H9 (cell line): Measurements from ENCODE around the gene PDXDC1. TPM values are rescaled to one million over a fixed set of nuclear protein-coding genes. Genes with fewer than 3 reads are reported as not detected.
A peak's percentile ranks its signal among the peaks of the same experiment; 100 is the strongest.

ENCODE experiments used
- DNase-seq: peaks from one replicate; pipeline ENCODE4 v3.0.0-alpha.2; 2017
- H2AFZ ChIP-seq: one replicate; pipeline ENCODE4 v1.6.1; 2013; ENCODE audit warnings: mild to moderate bottlenecking, low read length, control low read depth, moderate library complexity
- H2AK5ac ChIP-seq: 2 replicates; pipeline ENCODE4 v1.6.1; 2013; ENCODE audit warnings: low read length, control low read depth, mixed read lengths; ENCODE audit not compliant: insufficient read length
- H2BK120ac ChIP-seq: one replicate; pipeline ENCODE4 v1.6.1; 2013; ENCODE audit warnings: low read depth, mild to moderate bottlenecking, low read length, control low read depth, inconsistent platforms; ENCODE audit not compliant: poor library complexity, severe bottlenecking
- H2BK12ac ChIP-seq: 2 replicates; pipeline ENCODE4 v1.6.1; 2013; ENCODE audit warnings: low read length, control low read depth, mixed read lengths, low read depth; ENCODE audit not compliant: insufficient read length
- H2BK15ac ChIP-seq: 2 replicates; pipeline ENCODE4 v1.6.1; 2013; ENCODE audit warnings: low read depth, low read length, control low read depth
- H2BK20ac ChIP-seq: one replicate; pipeline ENCODE4 v1.6.1; 2013; ENCODE audit warnings: low read depth, mild to moderate bottlenecking, low read length, control low read depth, inconsistent platforms; ENCODE audit not compliant: poor library complexity, severe bottlenecking
- H2BK5ac ChIP-seq: 2 replicates; pipeline ENCODE4 v1.6.1; 2013; ENCODE audit warnings: low read length, control low read depth, mixed read lengths; ENCODE audit not compliant: insufficient read length
- H3K14ac ChIP-seq: 2 replicates; pipeline ENCODE4 v1.6.1; 2013; ENCODE audit warnings: low read length, control low read depth; ENCODE audit not compliant: insufficient read depth
- H3K18ac ChIP-seq: 2 replicates; pipeline ENCODE4 v1.6.1; 2013; ENCODE audit warnings: low read depth, mild to moderate bottlenecking, mixed read lengths, low read length, control low read depth; ENCODE audit not compliant: insufficient read length
- H3K23ac ChIP-seq: 2 replicates; pipeline ENCODE4 v1.6.1; 2013; ENCODE audit warnings: low read length, control low read depth, mixed read lengths, low read depth; ENCODE audit not compliant: insufficient read length
- H3K23me2 ChIP-seq: 2 replicates; pipeline ENCODE4 v1.6.1; 2013; ENCODE audit warnings: low read depth, mild to moderate bottlenecking, mixed read lengths, low read length, control low read depth; ENCODE audit not compliant: insufficient read length, poor library complexity, severe bottlenecking
- H3K27ac ChIP-seq: 2 replicates; pipeline ENCODE4 v1.5.1; 2013; ENCODE audit warnings: low read length, control low read depth, mixed read lengths, low read depth; ENCODE audit not compliant: insufficient read length
- H3K27me3 ChIP-seq: 2 replicates; pipeline ENCODE4 v1.6.1; 2013; ENCODE audit warnings: low read length, control low read depth, inconsistent platforms; ENCODE audit not compliant: insufficient read depth
- H3K4ac ChIP-seq: 2 replicates; pipeline ENCODE4 v1.6.1; 2013; ENCODE audit warnings: low read depth, mild to moderate bottlenecking, control low read depth, inconsistent platforms, low read length, moderate library complexity
- H3K4me1 ChIP-seq: 2 replicates; pipeline ENCODE4 v1.6.1; 2013; ENCODE audit warnings: low read length, control low read depth, inconsistent platforms; ENCODE audit not compliant: insufficient read depth
- H3K4me2 ChIP-seq: 2 replicates; pipeline ENCODE4 v1.6.1; 2013; ENCODE audit warnings: low read length, control low read depth, mixed read lengths; ENCODE audit not compliant: insufficient read length, insufficient read depth
- H3K56ac ChIP-seq: 2 replicates; pipeline ENCODE4 v1.6.1; 2013; ENCODE audit warnings: low read depth, mild to moderate bottlenecking, mixed read lengths, low read length, control low read depth; ENCODE audit not compliant: insufficient read length
- H3K79me1 ChIP-seq: 2 replicates; pipeline ENCODE4 v1.6.1; 2013; ENCODE audit warnings: low read depth, mild to moderate bottlenecking, moderate library complexity, low read length, control low read depth, inconsistent platforms; ENCODE audit not compliant: insufficient read depth, poor library complexity, severe bottlenecking
- H3K79me2 ChIP-seq: 2 replicates; pipeline ENCODE4 v1.6.1; 2013; ENCODE audit warnings: low read length, control low read depth, inconsistent platforms; ENCODE audit not compliant: insufficient read depth
- H3K9ac ChIP-seq: 2 replicates; pipeline ENCODE4 v1.6.1; 2013; ENCODE audit warnings: low read length, control low read depth, mixed read lengths; ENCODE audit not compliant: insufficient read length; ENCODE audit errors: extremely low read depth
- H3K9me3 ChIP-seq: one replicate; pipeline ENCODE4 v1.6.1; 2013; ENCODE audit warnings: low read depth, low read length, inconsistent platforms; ENCODE audit not compliant: control insufficient read depth
- H3T11ph ChIP-seq: one replicate; pipeline ENCODE4 v1.6.1; 2013; ENCODE audit warnings: mild to moderate bottlenecking, low read length, control low read depth, inconsistent platforms
- H4K20me1 ChIP-seq: one replicate; pipeline ENCODE4 v1.6.1; 2013; ENCODE audit not compliant: control insufficient read depth, insufficient read length, insufficient read depth
- H4K5ac ChIP-seq: 2 replicates; pipeline ENCODE4 v1.6.1; 2013; ENCODE audit warnings: low read depth, mild to moderate bottlenecking, mixed read lengths, low read length, control low read depth; ENCODE audit not compliant: insufficient read length
- H4K8ac ChIP-seq: replicated peaks from 2 replicates; pipeline ENCODE4 v1.6.1; 2013; ENCODE audit warnings: low read length, control low read depth, mixed read lengths, low read depth; ENCODE audit not compliant: insufficient read length
- H4K91ac ChIP-seq: 2 replicates; pipeline ENCODE4 v1.6.1; 2013; ENCODE audit warnings: low read depth, mild to moderate bottlenecking, moderate library complexity, mixed read lengths, low read length, control low read depth; ENCODE audit not compliant: insufficient read length
- H3K27ac Mint-ChIP-seq, 3 experiments: 2 replicates in 2 of 3; 3 replicates in 1 of 3; pipeline ENCODE4 v1.8.0; 2020 to 2021; ENCODE audit warnings: mixed read lengths in 3 of 3, mild to moderate bottlenecking in 1 of 3, moderate library complexity in 1 of 3
- H3K27me3 Mint-ChIP-seq: 2 replicates; pipeline ENCODE4 v1.8.0; 2021; ENCODE audit warnings: low read depth, mild to moderate bottlenecking, moderate library complexity, mixed read lengths
- H3K36me3 Mint-ChIP-seq, 3 experiments: 2 replicates in 2 of 3; 3 replicates in 1 of 3; pipeline ENCODE4 v1.8.0; 2020 to 2021; ENCODE audit warnings: low read depth in 3 of 3, mixed read lengths in 3 of 3; ENCODE audit not compliant: insufficient read depth in 1 of 3
- H3K4me1 Mint-ChIP-seq, 2 experiments: 2 replicates each; pipeline ENCODE4 v1.8.0; 2020; ENCODE audit warnings: mixed read lengths in 2 of 2
- H3K4me3 Mint-ChIP-seq, 2 experiments: 2 replicates in 1 of 2; 3 replicates in 1 of 2; pipeline ENCODE4 v1.8.0; 2020 to 2021; ENCODE audit warnings: mild to moderate bottlenecking in 2 of 2, mixed read lengths in 2 of 2, moderate library complexity in 1 of 2
- H3K9me3 Mint-ChIP-seq, 2 experiments: 2 replicates in 1 of 2; 3 replicates in 1 of 2; pipeline ENCODE4 v1.8.0; 2020; ENCODE audit warnings: mild to moderate bottlenecking in 2 of 2, mixed read lengths in 2 of 2, moderate library complexity in 1 of 2
- WGBS: extraction: QIAGEN DNeasy Blood & Tissue Kit; methylation state at CpG from one replicate; pipeline ENCODE4 v1.1.7; 2013; ENCODE audit warnings: missing lambda C conversion rate, low lambda C conversion rate, mixed read lengths; ENCODE audit not compliant: insufficient read length; ENCODE audit errors: extremely low coverage; 5-methylcytosine and 5-hydroxymethylcytosine counted together
- total RNA-seq: library from RNA; stranded (reverse); gene quantifications from 2 replicates; pipeline ENCODE4 v1.2.1, GENCODE V29; 2021
- TF ChIP-seq, protein P1 (sequence below): fragments of 200-600 bp; sonication (generic); conservative IDR thresholded peaks from 3 replicates; pipeline ENCODE4 v1.8.0; 2021; ENCODE audit warnings: antibody characterized with exemption, mild to moderate bottlenecking

PDXDC1 gene
- total RNA-seq, 1 experiment from 2014 or later: 112 TPM

GRCh38 chr16:14963281-14964173 is 11.3 kb upstream of the PDXDC1 start:
- no CpG with 5 or more reads among the region's 8 CpGs for WGBS

More at GRCh38 chr16:14963281-14964173, 11.3 kb upstream of the PDXDC1 start:
- Histone ChIP-seq H4K20me1 (no peaks in the 10 kb centered on the region), H2BK15ac (0 out of 2 replicates have a peak overlapping the region, but pooled peaks have one; percentile 46), H3K4ac (no peak overlapping the region), H2BK20ac (no peak overlapping the region), H3K79me2 (no peaks in the 10 kb centered on the region), H3K4me2 (no peak overlapping the region), H3K27ac (no peak overlapping the region), H3K9me3 (no peaks in the 10 kb centered on the region), H4K5ac (no peak overlapping the region), H2BK120ac (no peak overlapping the region), H3K9ac (no peak overlapping the region), H4K8ac (no peak overlapping the region), H3K4me1 (no peaks in the 10 kb centered on the region), H3K27me3 (no peaks in the 10 kb centered on the region), H4K91ac (no peak overlapping the region), H3K23ac (no peak overlapping the region), H2AFZ (no peak overlapping the region), H3K23me2 (no peaks in the 10 kb centered on the region), H2AK5ac (no peak overlapping the region), H2BK5ac (no peak overlapping the region), H3K14ac (no peak overlapping the region), H3K18ac (no peak overlapping the region), H3K79me1 (no peaks in the 10 kb centered on the region), H3K56ac (no peak overlapping the region), H3T11ph (no peak overlapping the region), H2BK12ac (no peak overlapping the region)
- Mint-ChIP-seq H3K27ac (no peak overlapping the region), H3K36me3 (no peaks in the 10 kb centered on the region), H3K4me1 (peaks cover 4% of the 10 kb centered on the region in 2 experiments; a peak in 1 of 4 replicates), H3K9me3 (peaks cover 0 to 3% of the 10 kb centered on the region in 2 experiments; a peak in 3 of 5 replicates), H3K4me3 (no peak overlapping the region), H3K27me3 (no peaks in the 10 kb centered on the region)
- no peak for DNase-seq
- TF ChIP-seq, protein P1, sequence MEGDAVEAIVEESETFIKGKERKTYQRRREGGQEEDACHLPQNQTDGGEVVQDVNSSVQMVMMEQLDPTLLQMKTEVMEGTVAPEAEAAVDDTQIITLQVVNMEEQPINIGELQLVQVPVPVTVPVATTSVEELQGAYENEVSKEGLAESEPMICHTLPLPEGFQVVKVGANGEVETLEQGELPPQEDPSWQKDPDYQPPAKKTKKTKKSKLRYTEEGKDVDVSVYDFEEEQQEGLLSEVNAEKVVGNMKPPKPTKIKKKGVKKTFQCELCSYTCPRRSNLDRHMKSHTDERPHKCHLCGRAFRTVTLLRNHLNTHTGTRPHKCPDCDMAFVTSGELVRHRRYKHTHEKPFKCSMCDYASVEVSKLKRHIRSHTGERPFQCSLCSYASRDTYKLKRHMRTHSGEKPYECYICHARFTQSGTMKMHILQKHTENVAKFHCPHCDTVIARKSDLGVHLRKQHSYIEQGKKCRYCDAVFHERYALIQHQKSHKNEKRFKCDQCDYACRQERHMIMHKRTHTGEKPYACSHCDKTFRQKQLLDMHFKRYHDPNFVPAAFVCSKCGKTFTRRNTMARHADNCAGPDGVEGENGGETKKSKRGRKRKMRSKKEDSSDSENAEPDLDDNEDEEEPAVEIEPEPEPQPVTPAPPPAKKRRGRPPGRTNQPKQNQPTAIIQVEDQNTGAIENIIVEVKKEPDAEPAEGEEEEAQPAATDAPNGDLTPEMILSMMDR: no peak
